GM12878 (cell line): ENCODE data around the gene RPS6KA2. TPM values are rescaled to one million over a fixed set of nuclear protein-coding genes. Genes with fewer than 3 reads are reported as not detected.

Experiments
- ATAC-seq: fragments of 200-7000 bp; cut with Tn5 transposase; 3 replicates; pipeline ENCODE4 v1.9.1; 2020; ENCODE audit warnings: mild to moderate bottlenecking, moderate library complexity
- BruUV-seq: library from RNA; stranded (reverse); fragments of 400-500 nt; replicated peaks from 2 replicates; lab custom pipeline; 2021; lab: Mats Ljungman, UMichigan
- CTCF ChIA-PET: fragments of 300-600 bp; sonication (Branson Sonifier 250); formaldehyde crosslinking; extraction: SDS; loops from one replicate; lab custom pipeline; 2021; ENCODE audit warnings: inconsistent platforms; lab: Yijun Ruan, JAX
- POLR2A ChIA-PET: fragments of 350-600 bp; formaldehyde crosslinking; extraction: SDS; loops from one replicate; lab custom pipeline; 2021; ENCODE audit warnings: inconsistent platforms; lab: Charles Lee
- RAD21 ChIA-PET: fragments of 300-600 bp; sonication (Branson Sonifier 250); formaldehyde crosslinking; loops from one replicate; lab custom pipeline; 2023; ENCODE audit warnings: antibody characterized with exemption; ENCODE audit not compliant: unreplicated experiment; lab: Charles Lee
- SMC1A ChIA-PET: fragments of 300-600 bp; sonication (Branson Sonifier 250); formaldehyde crosslinking; loops from one replicate; lab custom pipeline; 2023; ENCODE audit not compliant: unreplicated experiment, uncharacterized antibody; lab: Charles Lee
- DNase-seq: peaks from one replicate; pipeline ENCODE4 v3.0.0-alpha.2; 2011; ENCODE audit warnings: low read depth, low spot score
- FAIRE-seq: peaks from 3 replicates; lab custom pipeline; 2011; peaks lifted over from hg19 to GRCh38; lab: Jason Lieb, UNC
- H2AFZ ChIP-seq: 2 replicates; pipeline ENCODE4 v1.6.0; 2011; ENCODE audit warnings: low read depth, low read length, control low read depth; ENCODE audit not compliant: control insufficient read depth
- H3K27ac ChIP-seq: 2 replicates; pipeline ENCODE4 v1.5.1; 2011; ENCODE audit warnings: control low read depth; ENCODE audit not compliant: control insufficient read depth, insufficient read depth
- H3K27me3 ChIP-seq, 2 experiments: replicated peaks in 1 of 2; 2 replicates each; pipeline versions ENCODE4 v1.6.0 to v1.6.1; 2011; ENCODE audit warnings: low read length in 1 of 2; ENCODE audit not compliant: control insufficient read depth in 2 of 2, insufficient read depth in 2 of 2
- H3K36me3 ChIP-seq, 2 experiments: 2 replicates each; pipeline ENCODE4 v1.5.1; 2011; ENCODE audit warnings: low read length in 1 of 2; ENCODE audit not compliant: control insufficient read depth in 2 of 2, insufficient read depth in 2 of 2
- H3K4me1 ChIP-seq: 2 replicates; pipeline ENCODE4 v1.6.1; 2011; ENCODE audit warnings: mild to moderate bottlenecking, low read length, moderate library complexity, mixed read lengths; ENCODE audit not compliant: control insufficient read depth, insufficient read depth
- H3K4me2 ChIP-seq: 2 replicates; pipeline ENCODE4 v1.6.0; 2011; ENCODE audit warnings: control low read depth; ENCODE audit not compliant: control insufficient read depth, insufficient read depth
- H3K4me3 ChIP-seq: fragments of 200-600 bp; sonication (generic); 2 replicates; pipeline ENCODE4 v1.5.1; 2016
- H3K79me2 ChIP-seq: 2 replicates; pipeline ENCODE4 v1.6.0; 2011; ENCODE audit warnings: low read length; ENCODE audit not compliant: control insufficient read depth, insufficient read depth
- H3K9ac ChIP-seq: 2 replicates; pipeline ENCODE4 v1.8.0; 2011; ENCODE audit warnings: low read length, control low read depth, mixed read lengths; ENCODE audit not compliant: control insufficient read depth, insufficient read depth
- H3K9me3 ChIP-seq: replicated peaks from 3 replicates; pipeline ENCODE4 v1.5.1; 2011; ENCODE audit warnings: mild to moderate bottlenecking, low read length; ENCODE audit not compliant: control insufficient read depth, insufficient read depth
- H4K20me1 ChIP-seq: 2 replicates; pipeline ENCODE4 v1.6.0; 2011; ENCODE audit not compliant: control insufficient read depth, insufficient read depth
- BACH1 ChIP-seq: fragments of 450-650 bp; IDR thresholded peaks from 2 replicates; pipeline ENCODE4 v1.6.1; 2017; ENCODE audit warnings: mild to moderate bottlenecking, borderline replicate concordance
- BCL11A ChIP-seq: IDR thresholded peaks from 2 replicates; pipeline ENCODE4 v1.6.1; 2011; ENCODE audit warnings: low read depth, low read length
- EED ChIP-seq: sonication (generic); IDR thresholded peaks from 2 replicates; pipeline ENCODE4 v1.6.1; 2016; ENCODE audit warnings: antibody characterized with exemption, low read depth
- FOXM1 ChIP-seq: IDR thresholded peaks from 2 replicates; pipeline ENCODE4 v1.6.1; 2012; ENCODE audit warnings: low read depth, mild to moderate bottlenecking, inconsistent platforms, low read length, moderate library complexity
- HCFC1 ChIP-seq: fragments of 150-350 bp; IDR thresholded peaks from 2 replicates; pipeline ENCODE4 v1.6.1; 2014; ENCODE audit warnings: low read length
- KAT2A ChIP-seq: conservative IDR thresholded peaks from 2 replicates; pipeline ENCODE4 v1.6.1; 2011; ENCODE audit warnings: low read depth, low read length; ENCODE audit not compliant: control insufficient read depth
- NR2C2 ChIP-seq: IDR thresholded peaks from 2 replicates; pipeline ENCODE4 v1.6.1; 2011; ENCODE audit warnings: borderline replicate concordance, low read depth; ENCODE audit not compliant: control insufficient read depth, insufficient read length
- NR2F1 ChIP-seq: fragments of 450-650 bp; conservative IDR thresholded peaks from 2 replicates; pipeline ENCODE4 v1.6.1; 2017; ENCODE audit warnings: mild to moderate bottlenecking
- PAX8 ChIP-seq: fragments of 450-650 bp; IDR thresholded peaks from 2 replicates; pipeline ENCODE4 v1.6.1; 2017; ENCODE audit warnings: mild to moderate bottlenecking, moderate library complexity
- POLR2A ChIP-seq: IDR thresholded peaks from 2 replicates; pipeline ENCODE4 v1.6.1; 2011; ENCODE audit warnings: low read depth, mild to moderate bottlenecking, low read length
- RFX5 ChIP-seq: IDR thresholded peaks from 2 replicates; pipeline ENCODE4 v1.6.1; 2011; ENCODE audit warnings: low read depth, low read length, improper control_type of control experiment
- SMARCA5 ChIP-seq: fragments of 450-650 bp; IDR thresholded peaks from 2 replicates; pipeline ENCODE4 v1.6.1; 2017; ENCODE audit warnings: mild to moderate bottlenecking
- SREBF2 ChIP-seq: IDR thresholded peaks from 2 replicates; pipeline ENCODE4 v1.6.1; 2012; ENCODE audit warnings: mild to moderate bottlenecking, low read length
- STAT1 ChIP-seq: fragments of 450-650 bp; conservative IDR thresholded peaks from 2 replicates; pipeline ENCODE4 v1.6.1; 2014; ENCODE audit warnings: antibody characterized with exemption, mild to moderate bottlenecking
- STAT3 ChIP-seq: IDR thresholded peaks from 2 replicates; pipeline ENCODE4 v1.6.1; 2011; ENCODE audit warnings: low read depth, low read length, improper control_type of control experiment
- TARDBP ChIP-seq: IDR thresholded peaks from 2 replicates; pipeline ENCODE4 v1.6.1; 2016; ENCODE audit warnings: borderline replicate concordance
- WRNIP1 ChIP-seq: IDR thresholded peaks from 2 replicates; pipeline ENCODE4 v1.6.1; 2011; ENCODE audit warnings: low read depth, low read length, improper control_type of control experiment, borderline replicate concordance
- ZSCAN29 ChIP-seq: fragments of 450-650 bp; IDR thresholded peaks from 2 replicates; pipeline ENCODE4 v1.6.1; 2017; ENCODE audit warnings: mild to moderate bottlenecking, moderate library complexity
- ZZZ3 ChIP-seq: IDR thresholded peaks from 2 replicates; pipeline ENCODE4 v1.6.1; 2011; ENCODE audit warnings: low read depth; ENCODE audit not compliant: control insufficient read depth, insufficient read length
- WGBS: methylation state at CpG from one replicate; pipeline ENCODE4 v1.1.6; 2016; ENCODE audit warnings: low lambda C conversion rate; ENCODE audit not compliant: insufficient replicate concordance, insufficient coverage; ENCODE audit errors: missing lambda C conversion rate; 5-methylcytosine and 5-hydroxymethylcytosine counted together
- in situ Hi-C: fragments of 300-500 bp; cut with MboI; formaldehyde crosslinking; loops from 9 replicates; pipeline ENCODE4 v1.14.3; 2018; ENCODE audit warnings: mixed read lengths
- intact Hi-C: fragments of 100-400 bp; cut with micrococcal nuclease; formaldehyde crosslinking; loops from one replicate; pipeline ENCODE4 v1.14.2; 2022; ENCODE audit not compliant: unreplicated experiment
- polyA plus RNA-seq, 11 experiments: library from polyadenylated mRNA; depleted of rRNA in 4 of 11; unstranded in 6 of 11; stranded (reverse) in 5 of 11; fragments of >200 nt; fragmentation: Nextera tagmentation in 4 of 11; fragmentation: Illumina TruSeq in 1 of 11; extraction: Ambion mirVana in 4 of 11; extraction: Trizol in 1 of 11; gene quantifications; 1 replicate in 1 of 11; 2 replicates in 10 of 11; pipeline versions ENCODE4 v1.2.1 to v1.2.3, GENCODE V29; 2011 to 2016; ENCODE audit warnings: inconsistent platforms in 2 of 11, missing spikeins in 2 of 11, low read depth in 1 of 11
- total RNA-seq, 4 experiments: library from RNA; depleted of rRNA in 3 of 4; stranded (reverse); fragments of >200 nt in 3 of 4; fragmentation: Illumina TruSeq in 1 of 4; extraction: Trizol in 1 of 4; gene quantifications; 2 replicates each; pipeline versions ENCODE4 v1.2.1 to v1.2.3, GENCODE V29; 2013 to 2021
- TF ChIP-seq, protein P1 (sequence below): IDR thresholded peaks from 2 replicates; pipeline ENCODE4 v1.6.1; 2011; ENCODE audit warnings: borderline replicate concordance, low read depth, mild to moderate bottlenecking, moderate library complexity, low read length; ENCODE audit not compliant: insufficient read depth, poor library complexity, severe bottlenecking

RPS6KA2 gene
- total and polyA plus RNA-seq, 10 of the 15 experiments (the other 5 are each of a cell fraction or from before 2014, with no cell fraction given), result 0.02 to 1.0 (median 0.22) TPM; not detected in 1

DNA sequence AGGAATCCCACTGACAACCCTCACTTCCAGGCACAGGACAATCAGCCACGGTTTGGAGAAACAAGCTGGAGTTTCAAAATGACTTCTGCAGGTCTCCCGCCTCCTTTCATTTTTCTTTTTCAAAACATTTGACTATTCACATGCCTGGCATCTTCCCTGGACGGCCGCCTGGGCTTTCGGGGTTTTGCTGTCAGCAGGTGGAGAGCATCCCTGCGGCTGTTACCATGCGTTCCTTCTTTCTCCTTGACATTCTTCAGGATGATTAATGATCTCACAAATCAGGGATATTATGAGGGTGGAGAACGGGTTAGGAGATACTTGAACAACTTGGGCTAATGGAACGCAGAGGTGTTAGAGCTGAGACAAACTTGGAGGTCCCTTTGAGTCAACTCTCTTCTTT, 101.5 kb downstream of the RPS6KA2 start:
- Histone ChIP-seq H3K9me3 (no peaks in the 10 kb centered on the region; the same call in 1 of the 3 replicates), H3K4me3 (no peak overlapping the region), H3K9ac (no peak overlapping the region), H3K36me3 (no peaks in the 10 kb centered on the region), H4K20me1 (no peaks in the 10 kb centered on the region), H3K79me2 (no peaks in the 10 kb centered on the region), H2AFZ (no peak overlapping the region), H3K4me1 (no peaks in the 10 kb centered on the region), H3K27me3 (no peaks in the 10 kb centered on the region), H3K4me2 (no peak overlapping the region), H3K27ac (no peak overlapping the region)
- TF ChIP-seq NR2F1 (no peak), TARDBP (no peak), STAT3 (no peak), ZSCAN29 (no peak), FOXM1 (no peak), SREBF2 (no peak), RFX5 (no peak), BCL11A (no peak), PAX8 (no peak), SMARCA5 (no peak), BACH1 (no peak), POLR2A (no peak), KAT2A (no peak), STAT1 (no peak), HCFC1 (no peak), WRNIP1 (no peak), EED (no peak), NR2C2 (no peak), ZZZ3 (no peak)
- TF ChIP-seq, protein P1, sequence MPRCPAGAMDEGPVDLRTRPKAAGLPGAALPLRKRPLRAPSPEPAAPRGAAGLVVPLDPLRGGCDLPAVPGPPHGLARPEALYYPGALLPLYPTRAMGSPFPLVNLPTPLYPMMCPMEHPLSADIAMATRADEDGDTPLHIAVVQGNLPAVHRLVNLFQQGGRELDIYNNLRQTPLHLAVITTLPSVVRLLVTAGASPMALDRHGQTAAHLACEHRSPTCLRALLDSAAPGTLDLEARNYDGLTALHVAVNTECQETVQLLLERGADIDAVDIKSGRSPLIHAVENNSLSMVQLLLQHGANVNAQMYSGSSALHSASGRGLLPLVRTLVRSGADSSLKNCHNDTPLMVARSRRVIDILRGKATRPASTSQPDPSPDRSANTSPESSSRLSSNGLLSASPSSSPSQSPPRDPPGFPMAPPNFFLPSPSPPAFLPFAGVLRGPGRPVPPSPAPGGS, result no peak
- ChIA-PET RAD21 (no interaction called here), SMC1A (no interaction called here), CTCF (no interaction called here), POLR2A (no interaction called here)
- DNase-seq, result no peak
- in situ Hi-C loops, result no loop called here
- ATAC-seq, result no peak
- 56% methylated on average over 9 of the region's 9 CpGs for WGBS
- no peak for FAIRE-seq
- no TSS peak for BruUV-seq
- intact Hi-C loops, result no loop called here
